ENCODE data around the gene RINL.
"Not testable (repeated sequence)": the region's sequence is repeated elsewhere in the genome, so short reads cannot be mapped to it uniquely, and the experiment has no call there.

RINL gene

DNA sequence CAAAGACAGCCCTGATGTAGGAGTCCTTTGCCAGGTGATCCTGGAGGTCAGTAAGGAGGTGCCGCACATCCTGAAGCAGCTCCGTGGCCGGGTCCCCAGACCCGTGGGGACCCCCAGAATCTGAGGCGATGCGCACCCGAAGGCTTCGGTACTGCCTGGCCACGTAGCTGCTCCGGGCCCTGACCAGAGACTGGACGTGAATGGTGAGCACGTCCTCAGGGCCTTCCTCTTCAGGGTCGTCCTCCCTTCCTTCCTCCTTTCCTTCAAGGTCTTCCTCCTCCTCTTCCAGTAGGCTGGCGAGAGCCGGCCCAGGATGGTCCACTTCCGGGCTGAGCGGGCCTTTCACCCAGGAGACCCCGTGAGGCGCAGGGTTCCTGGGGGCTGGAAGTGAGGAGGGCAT, 7.5 kb downstream of the RINL start:
- Histone ChIP-seq H3K4me1 (ENCODE audit: control insufficient read depth, insufficient read depth, low read length) (peaks cover 8% of the 10 kb centered on the region; the same call in 1 of the 2 replicates), H3K36me3 (ENCODE audit: control insufficient read depth, insufficient read depth, low read length) (no peaks in the 10 kb centered on the region), H3K4me3 (ENCODE audit: low read depth, low read length) (no peak overlapping the region), H3K27ac (ENCODE audit: low read depth, low read length) (no peak overlapping the region), H3K9me3 (ENCODE audit: control insufficient read depth, insufficient read depth, low read length) (no peaks in the 10 kb centered on the region), H3K27me3 (ENCODE audit: control insufficient read depth, insufficient read depth, low read length) (peaks cover 9% of the 10 kb centered on the region), H3K9ac (ENCODE audit: low read depth, low read length) (no peak overlapping the region)

DNA sequence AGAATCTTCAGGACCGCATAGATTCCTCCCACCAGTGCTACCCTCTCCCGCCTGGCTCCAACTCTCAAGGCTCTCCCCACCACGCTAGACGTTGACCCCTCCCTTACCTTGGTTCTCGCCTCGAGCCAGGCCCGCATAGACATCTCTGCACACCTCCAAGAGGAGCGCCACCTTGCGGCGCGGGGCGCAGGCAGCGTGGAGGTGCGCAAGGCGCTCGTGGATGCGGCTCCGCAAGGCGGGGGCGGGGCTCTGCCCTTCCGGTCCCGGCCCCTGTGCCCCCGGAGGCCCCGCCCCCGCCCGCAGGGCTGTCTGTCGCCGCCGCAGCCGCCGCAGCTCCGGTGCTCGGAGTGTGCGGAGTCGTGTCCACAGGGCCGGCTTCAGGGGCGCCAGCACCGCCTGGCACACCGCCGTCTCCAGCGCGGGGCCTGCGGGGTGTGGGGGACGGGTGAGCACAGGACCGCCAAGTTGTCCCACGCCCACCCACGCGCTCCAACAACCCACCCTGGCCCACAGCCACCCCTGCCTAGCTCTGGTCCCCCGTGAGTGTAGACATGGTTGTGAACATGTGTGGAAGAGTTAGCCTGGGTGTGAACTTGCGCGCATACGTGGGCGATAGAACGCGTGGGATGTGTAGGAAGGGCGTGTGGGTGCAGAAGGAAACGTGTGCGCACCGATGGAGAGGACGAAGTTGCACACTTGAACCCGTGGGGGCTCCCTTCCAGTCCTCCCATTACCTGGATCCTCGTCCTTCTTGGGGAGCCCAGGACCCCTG, 8.1 kb downstream of the RINL start:
- H3K9ac ChIP-seq (ENCODE audit: low read depth, low read length): no peak overlapping the region
- no peaks in the 10 kb centered on the region for H3K9me3 ChIP-seq (ENCODE audit: control insufficient read depth, insufficient read depth, low read length)
- peak overlapping the region; percentile 51 for H3K4me3 ChIP-seq (ENCODE audit: low read depth, low read length)
- H3K27me3 ChIP-seq (ENCODE audit: control insufficient read depth, insufficient read depth, low read length): peaks cover 9% of the 10 kb centered on the region
- no peak overlapping the region for H3K27ac ChIP-seq (ENCODE audit: low read depth, low read length)
- peaks cover 8% of the 10 kb centered on the region; the same call in 1 of the 2 replicates for H3K4me1 ChIP-seq (ENCODE audit: control insufficient read depth, insufficient read depth, low read length)
- H3K36me3 ChIP-seq (ENCODE audit: control insufficient read depth, insufficient read depth, low read length): no peaks in the 10 kb centered on the region

DNA sequence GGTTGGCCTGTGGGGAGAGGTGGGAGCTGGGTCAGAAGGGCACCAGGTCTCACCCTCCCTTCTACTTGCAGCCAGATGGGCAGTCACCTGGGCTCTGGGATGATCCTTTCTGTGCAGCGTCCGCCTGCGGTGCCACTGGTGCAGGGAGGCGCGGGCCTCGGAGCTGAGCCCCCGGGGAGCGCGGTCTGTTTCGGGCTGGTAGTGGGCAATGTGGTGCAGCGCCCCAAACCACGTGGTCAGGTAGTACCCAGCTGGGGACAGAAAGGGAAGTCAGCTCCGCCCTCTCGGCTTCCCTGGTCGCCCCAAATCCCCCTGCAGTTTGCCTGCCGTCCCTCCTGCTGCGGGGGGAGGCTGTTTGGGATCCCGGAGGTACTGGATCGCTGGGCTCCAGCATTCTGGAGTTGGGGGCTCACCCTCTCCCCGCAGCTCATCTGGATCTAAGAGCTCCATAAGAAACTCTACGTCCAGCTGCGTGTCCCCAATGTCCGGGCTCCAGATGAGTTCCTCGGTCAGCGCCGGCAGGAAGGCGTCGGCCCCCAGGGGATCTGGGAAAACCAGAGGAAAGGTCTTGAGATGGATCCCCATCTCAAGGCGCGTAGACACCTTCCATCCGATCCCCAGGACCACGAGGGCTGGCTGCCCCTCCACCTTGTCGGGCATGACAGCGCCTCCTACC, 8.8 kb downstream of the RINL start:
- Histone ChIP-seq H3K27ac (ENCODE audit: low read depth, low read length) (no peak overlapping the region), H3K27me3 (ENCODE audit: control insufficient read depth, insufficient read depth, low read length) (peaks cover 9% of the 10 kb centered on the region), H3K9me3 (ENCODE audit: control insufficient read depth, insufficient read depth, low read length) (no peaks in the 10 kb centered on the region), H3K9ac (ENCODE audit: low read depth, low read length) (no peak overlapping the region), H3K36me3 (ENCODE audit: control insufficient read depth, insufficient read depth, low read length) (no peaks in the 10 kb centered on the region), H3K4me1 (ENCODE audit: control insufficient read depth, insufficient read depth, low read length) (peaks cover 8% of the 10 kb centered on the region; the same call in 1 of the 2 replicates), H3K4me3 (ENCODE audit: low read depth, low read length) (peak overlapping the region; percentile 51)

DNA sequence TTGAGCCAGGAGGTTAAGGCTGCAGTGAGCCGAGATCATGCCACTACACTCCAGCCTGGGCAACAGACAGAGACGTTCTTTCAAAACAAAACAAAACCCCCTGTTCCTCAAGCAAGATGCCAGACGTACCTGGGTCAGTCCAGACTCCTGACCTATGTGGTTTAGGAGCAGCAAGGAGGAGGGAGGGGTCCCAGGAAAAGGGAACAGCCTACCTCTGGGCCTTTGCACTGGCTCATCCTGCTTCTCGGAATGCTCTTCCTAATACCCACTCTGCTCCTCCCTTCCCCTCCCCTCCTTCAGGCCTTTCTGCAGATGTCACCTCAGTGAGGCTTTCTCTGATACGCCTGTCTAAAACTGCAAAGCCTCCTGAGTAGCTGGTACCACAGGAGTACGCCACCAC, 9.5 kb downstream of the RINL start:
- no peak overlapping the region for H3K9ac ChIP-seq (ENCODE audit: low read depth, low read length)
- peaks cover 8% of the 10 kb centered on the region; the same call in 1 of the 2 replicates for H3K4me1 ChIP-seq (ENCODE audit: control insufficient read depth, insufficient read depth, low read length)
- no peak overlapping the region for H3K27ac ChIP-seq (ENCODE audit: low read depth, low read length)
- H3K4me3 ChIP-seq (ENCODE audit: low read depth, low read length): no peak overlapping the region
- peaks cover 9% of the 10 kb centered on the region for H3K27me3 ChIP-seq (ENCODE audit: control insufficient read depth, insufficient read depth, low read length)
- no peaks in the 10 kb centered on the region for H3K9me3 ChIP-seq (ENCODE audit: control insufficient read depth, insufficient read depth, low read length)
- H3K36me3 ChIP-seq (ENCODE audit: control insufficient read depth, insufficient read depth, low read length): no peaks in the 10 kb centered on the region

DNA sequence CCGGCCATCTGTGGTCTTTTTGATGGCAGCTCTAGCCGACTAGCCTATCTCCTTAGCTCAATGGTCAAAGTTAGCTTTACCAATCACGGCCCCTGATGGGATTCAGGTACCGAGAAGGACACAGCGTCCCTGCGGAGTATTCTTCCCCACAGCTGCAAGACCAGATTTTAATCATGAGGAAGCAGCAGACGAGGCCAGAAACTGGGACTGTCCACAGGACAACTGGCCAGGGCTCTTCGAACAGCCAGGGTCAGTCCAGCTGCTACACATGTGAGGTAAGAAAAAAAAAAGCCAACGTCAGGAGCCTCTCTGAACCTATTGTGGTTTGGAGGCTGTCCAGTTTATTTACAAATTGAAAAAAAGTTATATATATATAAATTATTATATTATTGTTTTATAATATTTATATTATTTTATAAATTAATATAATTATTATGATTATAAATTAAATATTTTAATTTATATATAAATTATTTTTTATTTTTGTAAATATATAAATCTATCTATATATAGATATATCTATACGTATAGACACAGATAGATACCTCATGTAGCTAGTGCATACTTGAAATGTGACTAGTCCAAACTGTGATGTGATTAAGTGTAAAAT, 10.8 kb downstream of the RINL start:
- H3K9ac ChIP-seq (ENCODE audit: low read depth, low read length): no peak overlapping the region

DNA sequence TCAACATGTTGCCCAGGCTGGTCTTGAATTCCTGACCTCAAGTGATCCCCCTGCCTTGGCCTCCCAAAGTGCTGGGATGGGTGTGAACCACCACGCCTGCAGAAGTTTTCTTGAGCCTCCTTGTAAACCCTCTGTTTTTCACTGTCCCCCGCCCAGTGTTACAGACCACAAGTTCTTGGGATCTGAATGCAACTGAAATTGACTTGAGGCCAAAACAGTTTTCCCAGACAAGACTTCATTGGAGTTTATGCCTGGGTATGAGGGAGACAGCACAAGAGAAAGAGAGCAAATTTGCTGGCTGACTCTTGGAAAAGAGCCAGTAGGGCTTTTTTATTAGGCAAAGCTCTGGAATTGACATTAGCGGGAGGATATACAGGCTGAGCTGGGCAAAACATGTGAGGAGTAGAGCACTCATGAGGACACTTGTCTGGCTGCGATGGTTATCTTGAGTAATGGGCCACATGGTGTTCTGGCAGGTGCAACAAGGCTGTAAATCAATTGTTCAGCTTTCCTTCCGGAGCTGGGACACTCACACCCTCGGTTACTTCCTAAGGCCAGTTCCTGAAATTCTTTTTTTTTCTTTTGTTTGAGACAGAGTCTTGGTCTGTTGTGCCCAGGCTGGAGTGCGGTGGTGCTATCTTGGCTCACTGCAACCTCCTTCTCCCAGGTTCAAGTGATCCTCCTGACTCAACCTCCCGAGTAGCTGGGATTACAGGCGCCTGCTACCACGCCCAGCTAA, 15.6 kb downstream of the RINL start:
- Histone ChIP-seq H3K4me1 (ENCODE audit: control insufficient read depth, insufficient read depth, low read length) (no peaks in the 10 kb centered on the region), H3K36me3 (ENCODE audit: control insufficient read depth, insufficient read depth, low read length) (no peaks in the 10 kb centered on the region), H3K27me3 (ENCODE audit: control insufficient read depth, insufficient read depth, low read length) (no peaks in the 10 kb centered on the region), H3K9me3 (ENCODE audit: control insufficient read depth, insufficient read depth, low read length) (no peaks in the 10 kb centered on the region), H3K4me3 (ENCODE audit: low read depth, low read length) (no peak overlapping the region), H3K9ac (ENCODE audit: low read depth, low read length) (no peak overlapping the region), H3K27ac (ENCODE audit: low read depth, low read length) (no peak overlapping the region)

More for the DNA sequence above, 10.8 kb downstream of the RINL start:
- Histone ChIP-seq H3K4me3 (ENCODE audit: low read depth, low read length) (no peak overlapping the region), H3K4me1 (ENCODE audit: control insufficient read depth, insufficient read depth, low read length) (peaks cover 8% of the 10 kb centered on the region; the same call in 1 of the 2 replicates), H3K36me3 (ENCODE audit: control insufficient read depth, insufficient read depth, low read length) (no peaks in the 10 kb centered on the region), H3K27ac (ENCODE audit: low read depth, low read length) (no peak overlapping the region), H3K27me3 (ENCODE audit: control insufficient read depth, insufficient read depth, low read length) (peaks cover 9% of the 10 kb centered on the region), H3K9me3 (ENCODE audit: control insufficient read depth, insufficient read depth, low read length) (no peaks in the 10 kb centered on the region)

DNA sequence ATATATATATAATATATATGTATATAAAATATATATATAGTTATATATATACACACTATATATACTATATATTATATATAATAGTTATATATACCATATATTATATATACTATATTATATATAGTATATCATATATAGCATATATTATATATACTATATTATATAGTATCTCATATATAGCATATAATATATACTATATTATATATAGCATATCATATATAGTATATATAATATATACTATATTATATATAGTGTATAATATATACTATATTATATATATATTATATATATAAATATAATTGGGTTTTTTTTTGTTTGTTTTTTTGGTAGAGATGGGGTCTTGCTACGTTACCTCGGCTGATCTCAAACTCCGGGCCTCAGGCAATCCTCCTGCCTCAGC, 16.7 kb downstream of the RINL start:
- H3K4me1 ChIP-seq (ENCODE audit: control insufficient read depth, insufficient read depth, low read length): no peaks in the 10 kb centered on the region
- H3K9ac ChIP-seq (ENCODE audit: low read depth, low read length): no peak overlapping the region
- no peak overlapping the region for H3K4me3 ChIP-seq (ENCODE audit: low read depth, low read length)
- no peak overlapping the region for H3K27ac ChIP-seq (ENCODE audit: low read depth, low read length)
- no peaks in the 10 kb centered on the region for H3K27me3 ChIP-seq (ENCODE audit: control insufficient read depth, insufficient read depth, low read length)
- peaks cover 5% of the 10 kb centered on the region; the same call in 1 of the 2 replicates for H3K9me3 ChIP-seq (ENCODE audit: control insufficient read depth, insufficient read depth, low read length)
- no peaks in the 10 kb centered on the region for H3K36me3 ChIP-seq (ENCODE audit: control insufficient read depth, insufficient read depth, low read length)

DNA sequence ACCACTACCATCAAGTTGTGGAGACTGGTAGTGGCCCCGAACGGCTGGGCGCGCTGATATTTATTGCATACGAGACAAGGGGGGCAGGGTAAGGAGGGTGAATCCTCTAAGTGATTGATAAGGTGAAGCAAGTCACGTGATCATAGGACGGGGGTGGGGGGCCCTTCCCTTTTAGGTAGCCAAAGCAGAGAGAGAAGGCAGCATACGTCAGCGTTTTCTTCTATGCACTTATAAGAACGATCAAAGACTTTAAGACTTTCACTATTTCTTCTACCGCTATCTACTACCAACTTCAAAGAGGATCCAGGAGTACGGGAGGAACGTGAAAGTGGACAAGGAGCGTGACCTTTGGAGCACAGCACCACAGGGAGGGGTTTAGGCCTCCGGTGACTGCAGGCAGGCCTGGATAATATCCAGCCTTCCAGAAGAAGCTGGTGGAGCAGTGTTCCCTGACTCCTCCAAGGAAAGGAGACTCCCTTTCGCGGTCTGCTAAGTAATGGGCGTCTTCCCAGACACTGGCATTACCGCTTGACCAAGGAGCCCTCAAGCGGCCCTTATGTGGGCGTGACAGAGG, 18.4 kb downstream of the RINL start:
- H3K9ac ChIP-seq (ENCODE audit: low read depth, low read length); H3K4me1 ChIP-seq (ENCODE audit: control insufficient read depth, insufficient read depth, low read length); H3K36me3 ChIP-seq (ENCODE audit: control insufficient read depth, insufficient read depth, low read length); H3K27ac ChIP-seq (ENCODE audit: low read depth, low read length); H3K27me3 ChIP-seq (ENCODE audit: control insufficient read depth, insufficient read depth, low read length); H3K9me3 ChIP-seq (ENCODE audit: control insufficient read depth, insufficient read depth, low read length); H3K4me3 ChIP-seq (ENCODE audit: low read depth, low read length): not testable (repeated sequence)

DNA sequence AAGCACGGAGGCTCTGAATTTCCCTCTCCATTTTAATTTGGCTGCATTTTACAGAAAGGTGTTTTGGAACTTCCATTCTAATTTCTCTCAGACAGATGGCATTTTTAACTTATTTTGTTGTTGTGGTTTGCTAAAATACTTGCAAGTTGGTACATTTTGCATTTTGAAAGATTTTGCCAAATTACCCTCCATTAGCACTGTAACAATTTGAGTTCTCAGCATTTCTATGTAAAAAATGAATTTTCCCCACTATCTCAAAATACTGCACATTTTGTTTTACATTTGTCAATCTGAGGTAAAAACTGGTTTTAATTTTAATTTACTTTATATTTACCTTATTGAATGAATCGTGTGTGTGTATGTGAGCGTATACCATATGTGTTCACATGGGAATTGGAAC, 21.3 kb downstream of the RINL start:
- H3K9ac ChIP-seq (ENCODE audit: low read depth, low read length): no peak overlapping the region
- H3K9me3 ChIP-seq (ENCODE audit: control insufficient read depth, insufficient read depth, low read length): peaks cover 5% of the 10 kb centered on the region; the same call in 1 of the 2 replicates
- no peak overlapping the region for H3K27ac ChIP-seq (ENCODE audit: low read depth, low read length)
- no peaks in the 10 kb centered on the region for H3K27me3 ChIP-seq (ENCODE audit: control insufficient read depth, insufficient read depth, low read length)
- no peak overlapping the region for H3K4me3 ChIP-seq (ENCODE audit: low read depth, low read length)
- no peaks in the 10 kb centered on the region for H3K36me3 ChIP-seq (ENCODE audit: control insufficient read depth, insufficient read depth, low read length)
- no peaks in the 10 kb centered on the region for H3K4me1 ChIP-seq (ENCODE audit: control insufficient read depth, insufficient read depth, low read length)

DNA sequence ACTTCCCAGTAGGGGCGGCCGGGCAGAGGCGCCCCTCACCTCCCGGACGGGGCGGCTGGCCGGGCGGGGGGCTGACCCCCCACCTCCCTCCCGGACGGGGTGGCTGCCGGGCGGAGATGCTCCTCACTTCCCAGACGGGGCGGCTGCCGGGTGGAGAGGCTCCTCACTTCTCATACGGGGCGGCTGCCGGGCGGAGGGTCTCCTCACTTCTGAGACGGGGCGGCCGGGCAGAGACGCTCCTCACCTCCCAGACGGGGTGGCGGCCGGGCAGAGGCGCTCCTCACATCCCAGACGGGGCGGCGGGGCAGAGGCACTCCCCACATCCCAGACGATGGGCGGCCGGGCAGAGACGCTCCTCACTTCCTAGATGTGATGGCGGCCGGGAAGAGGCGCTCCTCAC, 22.3 kb downstream of the RINL start:
- not testable (repeated sequence) for H3K9ac ChIP-seq (ENCODE audit: low read depth, low read length); H3K27me3 ChIP-seq (ENCODE audit: control insufficient read depth, insufficient read depth, low read length); H3K4me1 ChIP-seq (ENCODE audit: control insufficient read depth, insufficient read depth, low read length); H3K36me3 ChIP-seq (ENCODE audit: control insufficient read depth, insufficient read depth, low read length); H3K4me3 ChIP-seq (ENCODE audit: low read depth, low read length); H3K27ac ChIP-seq (ENCODE audit: low read depth, low read length); H3K9me3 ChIP-seq (ENCODE audit: control insufficient read depth, insufficient read depth, low read length)
